NCI-H2107 (cell line): ENCODE measurements around the gene DHRS1.
A peak's percentile ranks its signal among the peaks of the same experiment; 100 is the strongest.

Experiments used
- DNase-seq: peaks from one replicate; lab custom pipeline; 2025; lab: John Stamatoyannopoulos, UW

The DHRS1 gene

DNA sequence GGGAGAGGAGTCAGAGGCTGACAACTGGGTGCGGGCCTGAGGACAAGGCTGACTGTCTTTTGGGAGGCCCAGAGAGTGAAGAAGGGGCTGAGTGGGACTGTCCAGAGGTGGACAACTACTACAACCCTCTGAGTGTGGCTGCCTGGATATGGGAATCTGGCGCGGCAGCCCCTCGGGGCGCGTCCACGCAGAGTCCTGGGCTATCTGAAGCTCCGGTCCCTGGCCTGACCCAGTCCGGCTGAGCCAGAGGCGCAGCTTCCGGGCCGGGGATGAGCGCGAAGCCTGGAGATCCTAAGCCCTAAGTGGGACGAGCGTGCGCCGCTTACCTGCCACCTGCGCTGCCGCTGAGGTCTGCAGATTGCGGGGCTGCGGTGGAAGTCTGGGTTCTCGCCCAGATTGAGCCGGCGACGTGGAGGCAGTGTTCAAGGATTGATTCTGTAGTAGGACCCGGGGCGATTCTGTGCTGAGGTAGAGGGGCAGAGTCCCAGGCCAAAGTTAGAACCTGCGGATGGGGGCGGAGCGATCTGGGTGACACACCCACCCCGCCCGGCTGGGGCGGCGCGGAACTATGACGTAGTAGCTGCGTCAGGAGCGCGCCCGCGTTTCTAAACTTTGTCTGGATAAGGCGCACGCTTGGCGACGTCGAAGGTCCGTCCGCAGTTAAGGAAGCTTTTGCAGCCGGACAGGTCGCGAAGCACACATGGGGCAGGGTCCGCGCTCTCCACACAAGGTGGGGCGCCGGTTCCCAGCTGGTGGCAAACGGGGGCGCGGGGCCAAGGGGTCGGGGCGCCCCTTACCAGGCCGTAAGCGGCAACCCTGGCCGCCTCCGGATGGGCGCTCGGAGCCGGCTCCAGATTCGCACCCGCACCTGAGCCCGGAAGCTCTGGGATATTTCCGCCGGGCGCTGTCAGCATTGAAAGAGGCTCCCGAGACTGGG, at the start of gene DHRS1, which contains the start of gene NOP9:
Gene DHRS1, minus strand, starts transcription at position 526 of the 937 bp plus-strand sequence. CDS start 674 bp downstream, outside the sequence.
Gene NOP9, plus strand, starts transcription at position 596 of the 937 bp plus-strand sequence. Its CDS starts 105 bp downstream, at position 701.
- DNase-seq: peak; percentile 94

- no peak for DNase-seq
These were observed 48.6 kb upstream of the DHRS1 start for GRCh38 chr14:24348186-24348585.

DNA sequence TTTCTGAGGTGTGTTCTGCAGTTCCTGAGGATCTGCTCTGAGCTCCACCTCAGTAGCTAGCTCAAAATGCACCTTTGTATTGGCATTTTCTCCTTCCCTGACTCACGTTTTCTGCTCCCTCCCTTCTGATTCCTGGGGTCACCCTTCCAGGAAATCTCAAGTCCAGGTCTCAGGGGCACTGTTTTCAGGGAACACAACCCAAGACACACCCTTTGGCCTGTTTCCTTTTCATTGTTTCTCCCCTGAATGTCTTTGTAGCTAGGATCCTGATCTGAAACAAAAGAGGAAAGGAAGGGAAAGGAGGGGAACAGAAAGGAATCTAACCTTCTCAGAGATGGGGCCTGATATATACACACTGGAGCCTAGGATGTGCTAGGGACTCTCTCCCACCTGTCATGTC, 47.6 kb upstream of the DHRS1 start:
- no peak for DNase-seq

- DNase-seq: no peak
These were observed 44.4 kb upstream of the DHRS1 start for GRCh38 chr14:24343795-24344660.

DNA sequence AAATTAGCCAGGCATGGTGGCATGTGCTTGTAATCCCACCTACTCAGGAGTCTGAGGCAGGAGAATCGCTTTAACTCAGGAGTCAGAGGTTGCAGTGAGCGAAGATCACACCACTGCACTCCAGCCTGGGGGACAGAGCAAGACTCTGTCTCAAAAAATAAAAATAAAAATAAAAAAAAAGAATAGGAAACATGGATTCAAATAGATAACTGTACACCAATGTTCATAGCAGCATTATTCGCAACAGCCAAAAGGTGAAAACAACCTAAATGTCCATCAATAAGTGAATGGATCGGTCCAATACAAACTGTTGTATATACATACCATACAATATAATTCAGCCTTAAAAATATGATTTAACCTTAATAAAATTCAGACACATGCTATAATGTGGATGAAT, 43.3 kb upstream of the DHRS1 start:
- DNase-seq: no peak

- DNase-seq: no peak
These were observed 41.0 kb upstream of the DHRS1 start for GRCh38 chr14:24340606-24341005.

DNA sequence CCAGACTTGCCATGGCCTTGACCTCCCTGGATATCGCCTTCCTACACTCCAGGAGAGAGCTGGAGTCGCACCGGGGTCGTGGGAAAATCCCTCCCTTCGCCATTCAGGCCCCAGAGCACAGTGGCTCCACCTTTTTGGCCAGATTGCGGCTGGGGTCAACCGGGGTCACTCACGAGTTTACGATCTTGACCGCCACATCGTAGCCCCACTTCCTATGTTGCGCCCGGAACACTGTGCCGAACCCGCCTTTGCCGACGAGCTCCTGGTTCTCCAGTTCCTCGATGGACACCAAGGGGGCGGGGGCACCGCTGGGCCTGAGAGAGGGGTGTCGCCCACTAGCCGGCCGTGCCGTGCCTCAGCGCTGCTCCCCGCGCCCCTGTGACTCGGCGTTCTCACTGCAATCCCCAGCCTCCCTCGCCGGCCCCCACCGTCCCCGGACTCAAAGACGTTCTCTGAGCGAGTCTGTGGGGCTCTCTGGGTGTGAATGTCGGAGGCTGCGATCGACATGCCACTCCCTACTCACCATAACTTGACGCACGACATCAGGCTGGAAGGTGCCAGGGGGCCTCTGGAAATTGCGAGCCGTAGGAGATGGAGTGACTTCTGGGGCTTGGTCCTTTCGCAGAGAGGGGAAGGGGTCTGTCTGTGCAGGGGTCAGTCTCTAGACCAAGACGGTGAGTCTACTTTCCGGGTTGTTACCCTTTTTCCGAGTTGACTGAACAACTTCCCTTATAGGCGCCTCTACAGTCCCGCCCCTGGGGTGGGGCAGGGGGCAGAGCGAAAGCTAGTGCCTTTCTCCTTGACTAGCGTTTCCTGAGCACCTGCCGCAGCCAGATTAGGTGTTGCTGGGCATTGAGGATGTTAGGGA, 39.9 kb upstream of the DHRS1 start, which contains the start of gene RIPK3:
Gene RIPK3, minus strand, starts transcription at position 708 of the 868 bp plus-strand sequence. Its CDS starts 165 bp downstream, at position 543.
- DNase-seq: no peak

GRCh38 chr14:24338843-24339242, 39.3 kb upstream of the DHRS1 start:
- no peak for DNase-seq

- DNase-seq: no peak
These were observed 38.2 kb upstream of the DHRS1 start for GRCh38 chr14:24337824-24338175.

DNA sequence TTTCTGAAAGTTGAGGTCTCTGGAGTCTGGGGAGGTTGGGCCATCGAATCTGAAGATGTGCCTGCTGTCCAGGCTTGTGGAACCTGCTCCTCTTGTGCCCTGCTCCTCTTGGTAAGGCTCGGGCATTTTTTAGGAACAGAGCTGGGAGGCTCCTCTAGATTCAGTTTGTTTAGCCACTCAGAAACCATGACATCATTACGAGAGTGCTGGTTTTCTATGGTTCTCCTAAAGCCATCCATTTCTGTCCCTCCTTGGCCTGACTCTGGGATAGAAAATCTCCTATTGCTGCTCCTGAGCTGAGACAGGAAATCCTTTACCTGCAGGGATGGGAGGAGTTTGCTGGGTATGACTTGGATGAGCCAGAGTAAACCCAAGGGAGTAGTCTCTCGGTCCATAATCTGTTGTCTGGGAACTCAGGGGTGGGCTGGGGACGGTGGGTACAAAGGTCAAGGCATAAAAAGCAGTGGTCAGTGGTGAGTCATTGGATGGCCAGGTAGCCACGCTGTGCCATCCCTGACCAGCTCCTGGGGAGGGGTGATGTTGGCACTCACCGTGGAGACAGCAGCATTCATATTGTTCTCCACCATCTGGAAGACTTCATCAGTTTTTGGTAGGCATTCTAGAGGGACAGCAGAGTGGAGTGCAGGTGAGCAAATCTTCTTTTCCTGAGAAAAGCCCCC, 37.7 kb upstream of the DHRS1 start:
- DNase-seq: no peak

GRCh38 chr14:24335461-24336171, 36.0 kb upstream of the DHRS1 start:
- no peak for DNase-seq

DNA sequence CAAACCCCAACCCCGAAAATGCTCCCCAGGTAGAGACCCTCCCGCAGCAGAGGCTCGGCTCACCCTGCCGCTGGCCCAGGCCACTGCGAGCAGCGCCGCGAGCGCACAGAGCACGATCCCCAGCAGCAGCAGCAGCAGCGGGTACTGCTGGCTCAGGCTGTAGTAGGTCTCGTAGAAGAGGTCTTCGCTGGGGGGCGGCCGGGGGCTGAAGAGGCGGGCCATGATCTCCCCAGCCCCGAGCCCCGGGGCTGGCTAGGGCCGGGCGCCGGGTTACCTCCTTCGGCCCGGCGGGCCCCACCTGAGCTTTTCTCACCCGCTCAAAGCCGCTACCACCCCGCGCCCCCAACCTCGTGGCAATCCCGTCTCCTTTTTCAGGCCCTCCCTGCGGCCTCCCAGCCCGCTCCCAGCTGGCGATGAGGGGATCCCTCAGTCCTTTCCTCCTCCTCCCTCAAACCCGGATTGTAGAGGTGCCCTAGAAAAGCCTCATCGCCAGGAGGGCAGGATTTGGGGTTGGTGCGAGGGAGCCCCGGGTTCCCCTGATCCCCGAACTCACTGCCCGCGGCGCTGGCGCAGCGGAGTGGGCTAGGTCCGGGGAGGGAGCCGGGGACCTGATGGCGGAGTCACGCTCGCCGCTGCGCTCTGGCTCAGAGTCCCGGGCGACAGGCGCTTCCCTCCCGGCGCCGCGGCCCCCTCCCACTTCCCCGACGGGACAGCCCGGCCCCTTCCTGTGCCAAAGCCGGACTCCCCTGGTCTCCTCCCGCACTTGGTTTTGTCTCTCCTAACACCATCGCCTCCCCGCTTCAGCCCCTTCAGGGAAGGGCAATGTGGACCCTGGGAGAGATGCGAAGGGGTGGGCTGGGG, 35.1 kb upstream of the DHRS1 start, which contains the start of gene ADCY4:
Gene ADCY4, minus strand, starts transcription at position 641 of the 861 bp plus-strand sequence. Its CDS starts 419 bp downstream, at position 222.
- DNase-seq: no peak

GRCh38 chr14:24332268-24332993, 32.9 kb upstream of the DHRS1 start:
- peak; percentile 77 for DNase-seq

- DNase-seq: no peak
These were observed 32.2 kb upstream of the DHRS1 start for GRCh38 chr14:24331731-24332267.

- no peak for DNase-seq
These were observed 31.5 kb upstream of the DHRS1 start for GRCh38 chr14:24330973-24331674.

- DNase-seq: no peak
These were observed 30.2 kb upstream of the DHRS1 start for GRCh38 chr14:24329736-24330135.

- no peak for DNase-seq
These were observed 29.6 kb upstream of the DHRS1 start for GRCh38 chr14:24329073-24329663.
